ENCODE measurements around the gene KAT8.

KAT8 gene

DNA sequence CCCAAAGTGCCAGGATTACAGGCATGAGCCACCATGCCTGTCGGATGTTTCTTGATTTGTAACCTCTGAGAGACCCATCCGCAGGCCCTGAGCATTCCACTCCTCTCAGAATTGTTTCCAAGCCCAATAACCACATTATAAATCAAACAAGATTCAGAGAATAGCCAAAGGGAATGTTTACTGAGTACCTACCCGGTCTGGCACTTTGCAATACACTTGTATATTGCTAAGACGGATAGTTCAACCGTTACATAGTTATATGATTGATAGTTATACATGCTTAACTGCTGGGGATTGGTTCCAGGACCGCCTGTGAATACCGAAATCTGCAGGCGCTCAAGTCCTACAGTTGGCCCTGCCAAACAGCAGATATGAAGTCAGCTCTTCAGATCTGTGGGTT is 3.0 kb upstream of the KAT8 start:
- TF ChIP-seq, protein P1, sequence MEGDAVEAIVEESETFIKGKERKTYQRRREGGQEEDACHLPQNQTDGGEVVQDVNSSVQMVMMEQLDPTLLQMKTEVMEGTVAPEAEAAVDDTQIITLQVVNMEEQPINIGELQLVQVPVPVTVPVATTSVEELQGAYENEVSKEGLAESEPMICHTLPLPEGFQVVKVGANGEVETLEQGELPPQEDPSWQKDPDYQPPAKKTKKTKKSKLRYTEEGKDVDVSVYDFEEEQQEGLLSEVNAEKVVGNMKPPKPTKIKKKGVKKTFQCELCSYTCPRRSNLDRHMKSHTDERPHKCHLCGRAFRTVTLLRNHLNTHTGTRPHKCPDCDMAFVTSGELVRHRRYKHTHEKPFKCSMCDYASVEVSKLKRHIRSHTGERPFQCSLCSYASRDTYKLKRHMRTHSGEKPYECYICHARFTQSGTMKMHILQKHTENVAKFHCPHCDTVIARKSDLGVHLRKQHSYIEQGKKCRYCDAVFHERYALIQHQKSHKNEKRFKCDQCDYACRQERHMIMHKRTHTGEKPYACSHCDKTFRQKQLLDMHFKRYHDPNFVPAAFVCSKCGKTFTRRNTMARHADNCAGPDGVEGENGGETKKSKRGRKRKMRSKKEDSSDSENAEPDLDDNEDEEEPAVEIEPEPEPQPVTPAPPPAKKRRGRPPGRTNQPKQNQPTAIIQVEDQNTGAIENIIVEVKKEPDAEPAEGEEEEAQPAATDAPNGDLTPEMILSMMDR (IDR thresholded peaks at IDR 0.05; ENCODE audit: low read depth, low read length) = no peak
- Histone ChIP-seq H3K4me1 (no peaks in the 10 kb centered on the region), H3K27me3 (no peaks in the 10 kb centered on the region), H3K9me3 (no peaks in the 10 kb centered on the region), H3K4me3 (ENCODE audit: low read depth, low read length) (no peak overlapping the region), H3K36me3 (peaks cover 36% of the 10 kb centered on the region)
- no peak for DNase-seq

DNA sequence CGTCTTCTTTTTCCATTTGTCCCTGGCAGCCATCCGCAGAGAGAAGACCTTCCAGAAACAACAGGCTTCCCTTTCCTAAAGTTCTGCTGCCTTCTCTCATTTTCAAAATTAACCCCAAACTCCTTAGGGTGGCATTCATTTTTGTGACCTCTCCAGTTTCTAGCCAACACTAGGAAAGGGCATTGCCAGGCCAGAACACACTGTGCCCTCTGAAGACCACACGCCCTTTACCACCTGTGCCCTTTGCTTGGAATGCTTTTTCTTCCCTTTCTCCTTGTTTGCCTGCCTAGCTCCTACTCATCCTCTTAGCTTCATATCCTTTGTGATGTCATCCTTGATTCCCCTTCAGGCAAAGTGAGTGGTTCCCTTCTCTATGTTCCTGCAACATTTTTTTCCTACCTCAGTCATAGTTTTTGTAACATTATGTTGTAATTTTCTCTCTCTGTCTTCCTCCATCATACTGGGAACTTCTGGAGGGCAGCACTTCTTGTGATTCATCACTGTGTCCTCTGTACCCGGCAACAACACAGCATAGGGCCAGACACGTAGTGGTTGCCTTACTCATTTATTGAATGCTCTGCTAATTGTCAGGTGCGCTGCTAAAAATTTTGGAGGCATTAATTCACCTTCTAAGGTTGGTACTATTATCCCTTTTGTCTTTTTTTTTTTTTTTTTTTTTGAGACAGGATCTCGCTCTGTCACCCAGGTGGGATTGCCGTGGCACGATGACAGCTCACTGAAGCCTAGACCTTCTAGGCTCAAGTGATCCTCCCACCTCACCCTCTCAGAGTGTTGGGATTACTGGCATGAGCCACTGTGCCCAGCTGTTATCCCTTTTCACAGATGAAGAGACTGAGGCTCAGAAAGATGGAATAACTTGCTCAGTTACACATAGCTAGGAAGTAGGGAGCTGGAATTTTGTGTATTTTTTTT is 1.0 kb downstream of the KAT8 start:
- H3K27me3 ChIP-seq = no peaks in the 10 kb centered on the region
- TF ChIP-seq, protein P1 (IDR thresholded peaks at IDR 0.05; ENCODE audit: low read depth, low read length) = no peak
- peak overlapping the region; percentile 80 for H3K4me3 ChIP-seq (ENCODE audit: low read depth, low read length)
- DNase-seq = no peak
- peaks cover 37% of the 10 kb centered on the region for H3K36me3 ChIP-seq
- no peaks in the 10 kb centered on the region for H3K4me1 ChIP-seq
- H3K9me3 ChIP-seq = no peaks in the 10 kb centered on the region

DNA sequence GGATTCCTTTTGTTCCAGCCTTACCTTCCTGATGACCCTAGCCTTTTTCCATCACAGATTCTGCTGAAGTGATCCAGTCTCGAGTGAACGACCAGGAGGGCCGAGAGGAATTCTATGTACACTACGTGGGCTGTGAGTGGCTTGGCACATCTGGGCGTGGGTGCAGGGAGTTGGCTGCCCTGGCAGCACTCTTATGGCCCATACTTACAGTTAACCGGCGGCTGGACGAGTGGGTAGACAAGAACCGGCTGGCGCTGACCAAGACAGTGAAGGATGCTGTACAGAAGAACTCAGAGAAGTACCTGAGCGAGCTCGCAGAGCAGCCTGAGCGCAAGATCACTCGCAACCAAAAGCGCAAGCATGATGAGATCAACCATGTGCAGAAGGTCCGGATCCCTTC is 2.7 kb downstream of the KAT8 start:
- no peaks in the 10 kb centered on the region for H3K9me3 ChIP-seq
- TF ChIP-seq, protein P1 (IDR thresholded peaks at IDR 0.05; ENCODE audit: low read depth, low read length) = no peak
- no peaks in the 10 kb centered on the region for H3K27me3 ChIP-seq
- H3K36me3 ChIP-seq = peaks cover 41% of the 10 kb centered on the region
- H3K4me3 ChIP-seq (ENCODE audit: low read depth, low read length) = no peak overlapping the region
- DNase-seq = no peak
- H3K4me1 ChIP-seq = no peaks in the 10 kb centered on the region

DNA sequence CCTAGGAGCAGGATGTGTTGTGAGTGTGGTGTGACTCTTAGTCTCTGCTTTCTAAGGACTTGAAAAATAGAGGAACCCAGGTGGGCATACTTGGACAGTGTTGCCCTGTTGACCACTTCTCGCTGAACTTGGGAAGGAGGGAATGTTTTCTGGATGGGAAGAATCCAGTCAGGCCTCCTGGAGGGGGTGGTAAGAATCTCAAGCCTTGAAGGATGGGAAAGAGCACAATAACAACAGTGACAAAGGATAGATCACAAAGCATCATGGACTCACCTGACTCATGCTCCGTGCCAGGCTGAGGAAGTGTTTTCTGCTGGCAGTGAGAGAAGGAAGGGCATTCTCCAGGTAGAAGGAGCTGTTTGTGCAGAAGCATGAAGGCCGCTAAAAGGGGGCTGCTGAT is 8.4 kb downstream of the KAT8 start:
- Histone ChIP-seq H3K4me3 (ENCODE audit: low read depth, low read length) (no peak overlapping the region), H3K36me3 (peaks cover 28% of the 10 kb centered on the region), H3K27me3 (no peaks in the 10 kb centered on the region), H3K4me1 (no peaks in the 10 kb centered on the region), H3K9me3 (no peaks in the 10 kb centered on the region)
- TF ChIP-seq, protein P1 (IDR thresholded peaks at IDR 0.05; ENCODE audit: low read depth, low read length) = no peak
- DNase-seq = no peak

DNA sequence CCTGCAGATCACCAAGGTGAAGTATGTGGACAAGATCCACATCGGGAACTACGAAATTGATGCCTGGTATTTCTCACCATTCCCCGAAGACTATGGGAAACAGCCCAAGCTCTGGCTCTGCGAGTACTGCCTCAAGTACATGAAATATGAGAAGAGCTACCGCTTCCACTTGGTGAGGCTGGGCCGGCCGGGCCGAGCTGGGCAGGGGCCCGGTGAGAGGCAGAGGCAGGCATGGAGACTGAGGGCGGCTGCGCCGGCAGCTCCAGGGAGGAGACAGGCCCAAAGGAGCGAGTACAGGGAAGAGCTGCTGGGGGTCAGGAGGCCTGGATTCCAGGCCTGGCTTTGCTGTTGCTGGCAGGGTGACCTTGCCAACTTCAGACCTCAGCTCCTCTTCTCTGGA is 9.7 kb downstream of the KAT8 start:
- TF ChIP-seq, protein P1 (IDR thresholded peaks at IDR 0.05; ENCODE audit: low read depth, low read length) = no peak
- Histone ChIP-seq H3K36me3 (peaks cover 21% of the 10 kb centered on the region), H3K4me3 (ENCODE audit: low read depth, low read length) (no peak overlapping the region), H3K27me3 (no peaks in the 10 kb centered on the region), H3K4me1 (no peaks in the 10 kb centered on the region), H3K9me3 (no peaks in the 10 kb centered on the region)
- no peak for DNase-seq
